ENCODE results near the gene ZBTB20.

DNA sequence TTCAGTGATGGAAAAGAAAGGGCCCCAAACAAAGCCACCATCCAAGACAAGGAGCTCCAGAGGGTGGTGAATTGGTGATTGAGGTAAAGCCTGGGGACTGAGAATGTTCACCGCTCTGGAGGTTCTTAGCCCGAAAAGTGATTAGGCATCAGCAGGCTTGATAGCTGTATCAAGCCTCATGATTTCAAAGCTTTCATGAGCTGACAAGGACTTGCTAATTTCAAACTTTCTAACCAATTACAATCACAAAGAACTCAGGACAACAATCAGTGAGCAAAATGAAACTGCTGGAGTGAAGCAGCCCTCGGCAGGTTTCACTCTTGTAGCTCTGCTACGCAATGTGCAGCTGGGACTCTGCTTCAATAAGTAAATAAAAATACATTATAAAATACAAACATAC, 461.9 kb downstream of the ZBTB20 start:
- TF ChIP-seq, protein P1, sequence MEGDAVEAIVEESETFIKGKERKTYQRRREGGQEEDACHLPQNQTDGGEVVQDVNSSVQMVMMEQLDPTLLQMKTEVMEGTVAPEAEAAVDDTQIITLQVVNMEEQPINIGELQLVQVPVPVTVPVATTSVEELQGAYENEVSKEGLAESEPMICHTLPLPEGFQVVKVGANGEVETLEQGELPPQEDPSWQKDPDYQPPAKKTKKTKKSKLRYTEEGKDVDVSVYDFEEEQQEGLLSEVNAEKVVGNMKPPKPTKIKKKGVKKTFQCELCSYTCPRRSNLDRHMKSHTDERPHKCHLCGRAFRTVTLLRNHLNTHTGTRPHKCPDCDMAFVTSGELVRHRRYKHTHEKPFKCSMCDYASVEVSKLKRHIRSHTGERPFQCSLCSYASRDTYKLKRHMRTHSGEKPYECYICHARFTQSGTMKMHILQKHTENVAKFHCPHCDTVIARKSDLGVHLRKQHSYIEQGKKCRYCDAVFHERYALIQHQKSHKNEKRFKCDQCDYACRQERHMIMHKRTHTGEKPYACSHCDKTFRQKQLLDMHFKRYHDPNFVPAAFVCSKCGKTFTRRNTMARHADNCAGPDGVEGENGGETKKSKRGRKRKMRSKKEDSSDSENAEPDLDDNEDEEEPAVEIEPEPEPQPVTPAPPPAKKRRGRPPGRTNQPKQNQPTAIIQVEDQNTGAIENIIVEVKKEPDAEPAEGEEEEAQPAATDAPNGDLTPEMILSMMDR (IDR thresholded peaks at IDR 0.05) = no peak
- no peak for TF ChIP-seq POLR2A (IDR thresholded peaks at IDR 0.05)
